ENCODE results near the gene RHBDD1. TPM values are rescaled to one million over a fixed set of nuclear protein-coding genes. Genes with fewer than 3 reads are reported as not detected.

Gene RHBDD1
- total RNA-seq, 4 donors from 2014 or later = 15.0 to 21.0 (median 16.6) TPM

DNA sequence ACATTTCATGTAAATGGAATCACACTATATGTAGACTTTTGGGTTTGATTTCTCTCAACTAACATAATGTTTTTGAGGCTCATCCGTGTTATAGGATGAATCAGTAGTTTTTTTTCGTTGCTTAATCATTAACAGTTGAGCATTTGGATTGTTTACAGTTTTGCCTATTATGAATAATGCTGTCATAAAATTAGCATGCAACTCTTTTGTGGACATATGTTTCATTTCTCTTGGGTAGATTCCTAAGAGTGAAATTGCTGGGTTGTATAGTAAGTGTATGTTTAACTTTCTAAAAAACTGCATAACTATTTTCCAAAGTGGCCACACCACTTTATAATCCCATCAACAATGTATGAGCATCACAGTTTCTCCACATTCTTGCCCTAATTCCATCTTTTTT, 7.7 kb upstream of the RHBDD1 start:
- TF ChIP-seq, protein P1, sequence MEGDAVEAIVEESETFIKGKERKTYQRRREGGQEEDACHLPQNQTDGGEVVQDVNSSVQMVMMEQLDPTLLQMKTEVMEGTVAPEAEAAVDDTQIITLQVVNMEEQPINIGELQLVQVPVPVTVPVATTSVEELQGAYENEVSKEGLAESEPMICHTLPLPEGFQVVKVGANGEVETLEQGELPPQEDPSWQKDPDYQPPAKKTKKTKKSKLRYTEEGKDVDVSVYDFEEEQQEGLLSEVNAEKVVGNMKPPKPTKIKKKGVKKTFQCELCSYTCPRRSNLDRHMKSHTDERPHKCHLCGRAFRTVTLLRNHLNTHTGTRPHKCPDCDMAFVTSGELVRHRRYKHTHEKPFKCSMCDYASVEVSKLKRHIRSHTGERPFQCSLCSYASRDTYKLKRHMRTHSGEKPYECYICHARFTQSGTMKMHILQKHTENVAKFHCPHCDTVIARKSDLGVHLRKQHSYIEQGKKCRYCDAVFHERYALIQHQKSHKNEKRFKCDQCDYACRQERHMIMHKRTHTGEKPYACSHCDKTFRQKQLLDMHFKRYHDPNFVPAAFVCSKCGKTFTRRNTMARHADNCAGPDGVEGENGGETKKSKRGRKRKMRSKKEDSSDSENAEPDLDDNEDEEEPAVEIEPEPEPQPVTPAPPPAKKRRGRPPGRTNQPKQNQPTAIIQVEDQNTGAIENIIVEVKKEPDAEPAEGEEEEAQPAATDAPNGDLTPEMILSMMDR (IDR thresholded peaks at IDR 0.05; ENCODE audit: low read depth) = no peak

DNA sequence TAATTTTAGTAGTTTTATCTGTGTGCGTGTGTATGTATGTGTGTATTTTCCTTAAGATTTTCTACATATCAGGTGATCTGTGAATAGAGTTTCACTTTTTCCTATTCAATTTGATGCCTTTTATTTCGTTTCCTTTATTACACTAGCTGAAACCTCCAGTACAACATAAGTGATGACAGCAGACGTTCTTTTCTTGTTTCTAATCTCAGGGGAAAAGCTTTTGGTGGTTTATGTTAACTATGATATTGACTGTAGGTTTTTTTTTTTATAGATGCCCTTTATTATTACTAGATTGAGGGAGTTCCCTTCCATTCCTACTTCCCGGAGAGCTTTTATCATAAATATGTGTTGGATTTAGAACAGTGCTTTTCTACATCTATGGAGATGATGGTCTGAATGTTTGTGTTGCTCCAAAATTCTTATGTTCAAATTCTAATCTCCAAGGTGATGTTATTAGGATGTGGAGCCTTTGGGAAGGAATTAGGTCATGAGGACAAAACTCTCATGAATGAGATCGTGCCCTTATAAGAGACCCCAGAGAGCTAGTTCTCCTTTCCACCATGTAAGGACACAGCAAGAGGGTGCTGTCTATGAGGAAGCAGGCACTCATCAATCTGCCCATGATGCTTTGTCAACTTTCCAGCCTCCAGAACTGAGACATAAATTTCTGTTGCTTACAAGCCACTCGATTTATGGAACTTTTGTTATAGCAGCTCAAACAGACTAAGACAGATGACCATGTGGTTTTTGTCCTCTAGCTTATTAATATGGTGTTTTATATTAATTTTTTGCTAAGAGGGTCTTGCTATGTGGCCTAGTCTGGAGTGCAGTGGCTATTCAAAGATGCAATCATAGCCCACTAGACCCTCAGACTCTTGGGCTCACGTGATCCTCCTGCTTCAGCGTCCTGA, 5.9 kb upstream of the RHBDD1 start:
- TF ChIP-seq, protein P1 (IDR thresholded peaks at IDR 0.05; ENCODE audit: low read depth) = no peak

GRCh38 chr2:226831266-226831665, 4.6 kb upstream of the RHBDD1 start:
- TF ChIP-seq, protein P1 (IDR thresholded peaks at IDR 0.05; ENCODE audit: low read depth) = no peak

- TF ChIP-seq, protein P1 (IDR thresholded peaks at IDR 0.05; ENCODE audit: low read depth) = no peak
Observed at GRCh38 chr2:226832061-226832460, 3.8 kb upstream of the RHBDD1 start.

- TF ChIP-seq, protein P1 (IDR thresholded peaks at IDR 0.05; ENCODE audit: low read depth) = no peak
Observed at GRCh38 chr2:226835420-226835795, 446 bp upstream of the RHBDD1 start.

GRCh38 chr2:226836548-226836885, 663 bp downstream of the RHBDD1 start:
- TF ChIP-seq, protein P1 (IDR thresholded peaks at IDR 0.05; ENCODE audit: low read depth) = no peak

DNA sequence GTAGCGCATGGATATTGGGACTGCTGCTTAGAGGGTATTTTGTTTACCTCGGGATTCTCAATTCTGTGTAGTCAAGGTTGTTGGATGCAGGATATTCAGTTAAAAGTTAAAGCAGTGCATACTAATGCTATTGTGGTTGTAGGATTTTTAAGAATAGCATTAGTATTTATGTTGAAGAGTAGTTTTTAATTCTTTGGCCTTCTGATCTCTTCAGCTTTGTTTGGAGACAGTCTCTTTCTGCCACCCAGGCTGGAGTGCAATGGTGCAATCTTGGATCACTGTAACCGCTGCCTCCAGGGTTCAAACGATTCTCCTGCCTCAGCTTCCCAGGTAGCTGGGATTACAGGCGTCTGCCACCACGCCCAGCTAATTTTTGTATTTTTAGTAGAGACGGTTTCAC, 1.5 kb downstream of the RHBDD1 start:
- TF ChIP-seq, protein P1 (IDR thresholded peaks at IDR 0.05; ENCODE audit: low read depth) = no peak
